ENCODE measurements around the gene ANKH.

The ANKH gene

GRCh38 chr5:14868771-14869170 is 2.8 kb downstream of the ANKH start:
- no peak for TF ChIP-seq CTCF (conservative IDR thresholded peaks at IDR 0.05; ENCODE audit: low read depth, low read length)
- no peak overlapping the region for H3K4me3 ChIP-seq (ENCODE audit: low read length)
- no peak for DNase-seq (ENCODE audit: low read depth)

GRCh38 chr5:14864181-14864812 is 7.3 kb downstream of the ANKH start:
- H3K4me3 ChIP-seq (ENCODE audit: low read length), result no peak overlapping the region
- TF ChIP-seq CTCF (conservative IDR thresholded peaks at IDR 0.05; ENCODE audit: low read depth, low read length), result no peak
- no peak for DNase-seq (ENCODE audit: low read depth)

GRCh38 chr5:14863105-14863504 is 8.5 kb downstream of the ANKH start:
- no peak for TF ChIP-seq CTCF (conservative IDR thresholded peaks at IDR 0.05; ENCODE audit: low read depth, low read length)
- DNase-seq (ENCODE audit: low read depth), result no peak
- H3K4me3 ChIP-seq (ENCODE audit: low read length), result no peak overlapping the region

GRCh38 chr5:14861123-14861765 is 10.3 kb downstream of the ANKH start:
- no peak for DNase-seq (ENCODE audit: low read depth)
- no peak overlapping the region for H3K4me3 ChIP-seq (ENCODE audit: low read length)
- TF ChIP-seq CTCF (conservative IDR thresholded peaks at IDR 0.05; ENCODE audit: low read depth, low read length), result no peak

- no peak for TF ChIP-seq CTCF (conservative IDR thresholded peaks at IDR 0.05; ENCODE audit: low read depth, low read length)
- H3K4me3 ChIP-seq (ENCODE audit: low read length), result no peak overlapping the region
- DNase-seq (ENCODE audit: low read depth), result no peak
Measured at GRCh38 chr5:14859980-14860379, 11.6 kb downstream of the ANKH start.

- no peak for DNase-seq (ENCODE audit: low read depth)
- no peak for TF ChIP-seq CTCF (conservative IDR thresholded peaks at IDR 0.05; ENCODE audit: low read depth, low read length)
- H3K4me3 ChIP-seq (ENCODE audit: low read length), result no peak overlapping the region
Measured at GRCh38 chr5:14859150-14859549, 12.4 kb downstream of the ANKH start.

GRCh38 chr5:14855366-14855765 is 16.2 kb downstream of the ANKH start:
- DNase-seq (ENCODE audit: low read depth), result no peak
- no peak overlapping the region for H3K4me3 ChIP-seq (ENCODE audit: low read length)
- no peak for TF ChIP-seq CTCF (conservative IDR thresholded peaks at IDR 0.05; ENCODE audit: low read depth, low read length)
